HG03571 (cell line): ENCODE measurements around the gene DEGS2.

Experiments
- ATAC-seq: cut with Tn5 transposase; IDR thresholded peaks from one replicate; pipeline ENCODE4 v1.9.1; 2021; ENCODE audit not compliant: unreplicated experiment

Gene DEGS2

GRCh38 chr14:100096656-100097055 is 62.8 kb downstream of the DEGS2 start:
- ATAC-seq: no peak
